ENCODE data around the gene ANLN. TPM values are rescaled to one million over a fixed set of nuclear protein-coding genes. Genes with fewer than 3 reads are reported as not detected.

Gene ANLN
- total RNA-seq, 1 experiment from 2014 or later: 130 TPM

GRCh38 chr7:36390199-36391090 is 783 bp downstream of the ANLN start (continued):
- TF ChIP-seq ZBTB33 (IDR thresholded peaks at IDR 0.05; ENCODE audit: extremely low read depth, insufficient replicate concordance, low read length) (no peak), CBX3 (IDR thresholded peaks at IDR 0.05; ENCODE audit: low read depth) (no peak), CTCF (IDR thresholded peaks at IDR 0.05 in 2 of 3, conservative IDR thresholded peaks at IDR 0.05 in 1 of 3; ENCODE audit: borderline replicate concordance in 1 of 3, insufficient read depth in 1 of 3, low read depth in 2 of 3, low read length in 2 of 3) (0 out of 6 replicates have a peak, but pooled peaks of 1 of the 3 experiments have one; percentile 7), TCF7L2 (IDR thresholded peaks at IDR 0.05; ENCODE audit: borderline replicate concordance, extremely low read depth, insufficient read depth, insufficient read length) (peak; percentile 12), RAD21 (IDR thresholded peaks at IDR 0.05; ENCODE audit: low read depth) (0 out of 2 replicates have a peak, but pooled peaks have one; percentile 15), ZNF274 (IDR thresholded peaks at IDR 0.05; ENCODE audit: low read depth, low read length) (no peak), ATF3 (IDR thresholded peaks at IDR 0.05) (no peak)
